Colonic mucosa (tissue), 4 donors: ENCODE measurements around the gene GAK. TPM values are rescaled to one million over a fixed set of nuclear protein-coding genes. Genes with fewer than 3 reads are reported as not detected.

Experiments used
- DNase-seq: peaks from one replicate; pipeline ENCODE4 v3.0.0-alpha.2; 2020
- H3K27ac ChIP-seq: fragments of 200-600 bp; one replicate; pipeline ENCODE4 v1.8.0; 2021
- H3K27me3 ChIP-seq: fragments of 200-600 bp; one replicate; pipeline ENCODE4 v1.8.0; 2021
- H3K36me3 ChIP-seq: fragments of 200-600 bp; one replicate; pipeline ENCODE4 v1.8.0; 2021
- H3K4me1 ChIP-seq: fragments of 200-600 bp; one replicate; pipeline ENCODE4 v1.8.0; 2021; ENCODE audit warnings: mild to moderate bottlenecking
- H3K4me3 ChIP-seq: fragments of 200-600 bp; one replicate; pipeline ENCODE4 v1.8.0; 2021
- H3K9ac ChIP-seq, 2 donors: one replicate each; pipeline ENCODE4 v1.7.0; 2013; ENCODE audit warnings: control low read depth in 2 of 2, low read depth in 2 of 2, low read length in 2 of 2
- H3K9me3 ChIP-seq: fragments of 200-600 bp; one replicate; pipeline ENCODE4 v1.8.0; 2021
- CTCF ChIP-seq: fragments of 200-600 bp; IDR thresholded peaks from one replicate; pipeline ENCODE4 v1.8.0; 2022; ENCODE audit warnings: antibody characterized with exemption, mild to moderate bottlenecking
- intact Hi-C: fragments of 100-400 bp; cut with DNase I; formaldehyde crosslinking; loops from one replicate; pipeline ENCODE4 v1.14.1; 2022
- total RNA-seq, 2 donors: library from RNA; stranded (reverse); fragmentation: NEBNext Ultra II Directional in 1 of 2; extraction: Animal tissue kit (Norgen Biotek cat#: 25700) in 1 of 2; gene quantifications; one replicate each; pipeline ENCODE4 v1.2.1, GENCODE V29; 2021
- donor health status: healthy.
- donor health status: DM: no; HTN: no; CAD: no.
- donor health status: DM: no; HTN: no; CAD: no.

Gene GAK
- total RNA-seq, 2 donors from 2014 or later: 198 to 266 TPM

- no peak for TF ChIP-seq CTCF
- peaks cover 13% of the 10 kb centered on the region for H3K36me3 ChIP-seq
- H3K27ac ChIP-seq: no peak overlapping the region
- H3K9me3 ChIP-seq: no peaks in the 10 kb centered on the region
- H3K4me3 ChIP-seq: no peak overlapping the region
- no peak overlapping the region for H3K9ac ChIP-seq
- H3K27me3 ChIP-seq: no peaks in the 10 kb centered on the region
- intact Hi-C loops: no loop called here
- DNase-seq: no peak
- H3K4me1 ChIP-seq: no peaks in the 10 kb centered on the region
Observed at GRCh38 chr4:884896-885295, 47.2 kb downstream of the GAK start.

DNA sequence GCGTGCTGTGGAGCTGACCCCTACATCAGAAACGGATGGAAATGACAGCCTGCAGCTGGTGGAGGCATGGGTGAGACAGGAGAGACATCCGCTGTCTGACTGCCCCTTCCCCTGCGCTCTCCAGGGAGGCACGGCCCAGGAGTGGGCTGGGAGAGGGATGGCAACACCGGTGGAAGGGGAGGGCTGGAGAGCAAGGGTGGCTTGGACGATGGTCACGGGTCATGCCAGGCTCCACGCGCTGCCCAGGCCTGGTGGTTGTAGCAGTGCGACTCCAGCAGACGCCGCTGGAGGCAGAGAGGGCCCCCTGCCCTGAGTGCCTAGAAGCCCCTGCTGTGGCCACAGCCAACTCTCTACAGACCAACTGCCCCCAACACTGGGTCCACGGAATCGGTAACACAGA is 47.9 kb downstream of the GAK start:
- H3K9me3 ChIP-seq: no peaks in the 10 kb centered on the region
- no peak for DNase-seq
- no peak overlapping the region for H3K27ac ChIP-seq
- intact Hi-C loops: no loop called here
- H3K27me3 ChIP-seq: no peaks in the 10 kb centered on the region
- H3K4me3 ChIP-seq: no peak overlapping the region
- H3K9ac ChIP-seq: no peak overlapping the region
- H3K4me1 ChIP-seq: no peaks in the 10 kb centered on the region
- TF ChIP-seq CTCF: no peak
- peaks cover 13% of the 10 kb centered on the region for H3K36me3 ChIP-seq

- H3K36me3 ChIP-seq: peaks cover 13% of the 10 kb centered on the region
- no peak for TF ChIP-seq CTCF
- intact Hi-C loops: no loop called here
- no peaks in the 10 kb centered on the region for H3K27me3 ChIP-seq
- H3K9me3 ChIP-seq: no peaks in the 10 kb centered on the region
- no peaks in the 10 kb centered on the region for H3K4me1 ChIP-seq
- no peak overlapping the region for H3K27ac ChIP-seq
- no peak overlapping the region for H3K4me3 ChIP-seq
- H3K9ac ChIP-seq: no peak overlapping the region
- DNase-seq: no peak
Observed at GRCh38 chr4:883377-884095, 48.6 kb downstream of the GAK start.

- H3K4me3 ChIP-seq: no peak overlapping the region
- H3K27ac ChIP-seq: no peak overlapping the region
- H3K9ac ChIP-seq: no peak overlapping the region
- no peaks in the 10 kb centered on the region for H3K4me1 ChIP-seq
- H3K27me3 ChIP-seq: no peaks in the 10 kb centered on the region
- H3K9me3 ChIP-seq: no peaks in the 10 kb centered on the region
- no peak for TF ChIP-seq CTCF
- no peak for DNase-seq
- H3K36me3 ChIP-seq: peaks cover 13% of the 10 kb centered on the region
- intact Hi-C loops: no loop called here
Observed at GRCh38 chr4:882646-883045, 49.5 kb downstream of the GAK start.

DNA sequence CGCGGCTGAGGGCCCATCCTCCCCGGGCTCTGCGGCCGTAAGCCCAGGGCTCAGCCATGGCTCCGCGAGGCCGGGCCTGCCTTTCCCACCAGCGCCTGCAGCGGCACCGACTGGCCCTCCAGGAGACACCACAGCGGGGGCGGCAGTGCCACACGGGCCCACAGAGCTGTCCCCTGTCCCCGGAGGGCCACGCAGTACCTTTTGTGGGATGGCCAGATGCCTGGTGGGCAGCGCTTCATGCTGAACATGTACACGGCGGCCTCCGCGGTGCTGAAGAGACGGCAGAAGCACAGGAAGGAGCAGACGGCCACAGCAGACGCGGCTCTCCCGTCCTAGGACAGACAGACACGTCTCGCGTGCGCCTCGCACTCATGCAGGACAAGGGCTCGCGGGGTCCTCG is 50.4 kb downstream of the GAK start:
- no peaks in the 10 kb centered on the region for H3K4me1 ChIP-seq
- intact Hi-C loops: no loop called here
- H3K9me3 ChIP-seq: no peaks in the 10 kb centered on the region
- no peak for DNase-seq
- no peak overlapping the region for H3K4me3 ChIP-seq
- H3K27me3 ChIP-seq: no peaks in the 10 kb centered on the region
- H3K36me3 ChIP-seq: peaks cover 16% of the 10 kb centered on the region
- no peak overlapping the region for H3K9ac ChIP-seq
- no peak for TF ChIP-seq CTCF
- H3K27ac ChIP-seq: no peak overlapping the region
